Heart left ventricle (tissue), 16 donors: ENCODE measurements around the gene BTBD19. TPM values are rescaled to one million over a fixed set of nuclear protein-coding genes. Genes with fewer than 3 reads are reported as not detected.

Experiments
- ATAC-seq, 4 donors: fragments of 200-7000 bp; cut with Tn5 transposase; one replicate each; pipeline ENCODE4 v1.9.1; 2020 to 2022; ENCODE audit warnings: moderate library complexity in 4 of 4, mild to moderate bottlenecking in 3 of 4, moderate number of reproducible peaks in 1 of 4
- DNase-seq, 5 donors: peaks; one replicate each; pipeline ENCODE4 v3.0.0-alpha.2; 2020
- H3K27ac ChIP-seq, 12 donors: fragments of 200-600 bp; sonication (generic) in 4 of 12; one replicate each; pipeline versions ENCODE4 v1.5.0 to v1.8.0; 2016 to 2022; ENCODE audit warnings: mild to moderate bottlenecking in 2 of 12
- H3K27me3 ChIP-seq, 9 donors: fragments of 200-600 bp; sonication (generic) in 2 of 9; one replicate each; pipeline versions ENCODE4 v1.5.1 to v1.8.0; 2016 to 2022; ENCODE audit warnings: mild to moderate bottlenecking in 3 of 9
- H3K36me3 ChIP-seq, 9 donors: fragments of 200-600 bp; sonication (generic) in 2 of 9; one replicate each; pipeline versions ENCODE4 v1.5.0 to v1.8.0; 2018 to 2022; ENCODE audit warnings: mild to moderate bottlenecking in 2 of 9
- H3K4me1 ChIP-seq, 12 donors: fragments of 200-600 bp; sonication (generic) in 4 of 12; one replicate each; pipeline versions ENCODE4 v1.5.0 to v1.8.0; 2016 to 2022; ENCODE audit warnings: mild to moderate bottlenecking in 3 of 12
- H3K4me3 ChIP-seq, 12 donors: fragments of 200-600 bp; sonication (generic) in 4 of 12; one replicate each; pipeline versions ENCODE4 v1.5.0 to v1.8.0; 2017 to 2022; ENCODE audit warnings: mild to moderate bottlenecking in 9 of 12, moderate library complexity in 4 of 12
- H3K9me3 ChIP-seq, 12 donors: fragments of 200-600 bp; sonication (generic) in 4 of 12; one replicate each; pipeline versions ENCODE4 v1.5.0 to v1.8.0; 2016 to 2022; ENCODE audit warnings: mild to moderate bottlenecking in 1 of 12
- CTCF ChIP-seq, 12 donors: fragments of 200-600 bp; sonication (generic) in 4 of 12; IDR thresholded peaks; one replicate each; pipeline versions ENCODE4 v1.5.0 to v1.8.0; 2018 to 2022; ENCODE audit warnings: antibody characterized with exemption in 12 of 12, mild to moderate bottlenecking in 5 of 12
- POLR2A ChIP-seq, 2 donors: fragments of 450-650 bp; IDR thresholded peaks; one replicate each; pipeline ENCODE4 v1.6.1; 2017; ENCODE audit warnings: antibody characterized with exemption in 2 of 2, mild to moderate bottlenecking in 2 of 2, moderate library complexity in 2 of 2
- WGBS, 4 donors: extraction: QIAGEN DNeasy Blood & Tissue Kit in 2 of 4; methylation state at CpG; one replicate each; pipeline versions ENCODE4 v1.1.5 to v1.1.7; 2013 to 2018; 5-methylcytosine and 5-hydroxymethylcytosine counted together
- intact Hi-C, 10 donors: fragments of 100-400 bp; cut with DNase I; formaldehyde crosslinking; loops; one replicate each; pipeline versions ENCODE4 v1.11.1 to v1.14.2; 2022
- polyA plus RNA-seq, 2 donors: library from polyadenylated mRNA; stranded (reverse); fragments of 200-250 nt; gene quantifications; one replicate each; pipeline ENCODE4 v1.2.3, GENCODE V29; 2013
- total RNA-seq, 9 donors: library from RNA; depleted of rRNA in 2 of 9; stranded (reverse); fragments of >200 nt in 2 of 9; fragmentation: NEBNext Ultra II Directional in 3 of 9; extraction: Animal tissue kit (Norgen Biotek cat#: 25700) in 3 of 9; gene quantifications; one replicate each; pipeline versions ENCODE4 v1.1.0 to v1.2.4, GENCODE V29; 2016 to 2023
- donor health status: ischemic (EF 13 %, LVEDD 7.1; RV severe dilation, severe dysfunction).
- donor health status: healthy with polysubstance abuse.
- donor health status: DM: no; HTN: yes; CAD: no.
- donor health status: DM: no; HTN: no; CAD: no.
- donor health status: ischemic (EF 25% LVEDD 6.9; RV normal size, moderate dysfunction).
- donor health status: ischemic (EF 25% LVEDD 5.7; RV mildly dilated, moderate dysfunction).
- donor health status: healthy.
- donor health status: DM: yes; HTN: yes; CAD: no.
- donor health status: ischemic (EF 35%, LVEDD 5.7; RV mildly dilated, moderate dysfunction).
- donor health status: nonischemic (EF 11% LVEDD 7.7; RV severe dilation, severe dysfunction).
- donor health status: DM: yes; HTN: yes; CAD: no.
- donor health status: PGD.
- donor health status: ischemic (EF 29% LVEDD 5.4; RV normal size, mild dysfunction).
- donor health status: nonischemic (EF 23%, LVEDD 6.1; RV moderate dilation, normal function).

The BTBD19 gene
- total and polyA plus RNA-seq, 11 donors: 0.56 to 7.4 (median 2.8) TPM

GRCh38 chr1:44860331-44860730 lies 52.0 kb downstream of the BTBD19 start:
- TF ChIP-seq POLR2A (IDR thresholded peaks at IDR 0.05) (no peak), CTCF (IDR thresholded peaks at IDR 0.05) (no peak)
- intact Hi-C loops: no loop called here
- no peak overlapping the region for H3K4me3 ChIP-seq
- peak overlapping the region in 3 of 12 donors; percentile 45 to 65 (median 46) for H3K27ac ChIP-seq
- ATAC-seq: no peak
- no peak for DNase-seq
- H3K27me3 ChIP-seq: no peaks in the 10 kb centered on the region
- no peaks in the 10 kb centered on the region for H3K9me3 ChIP-seq
- WGBS, 4 donors: 57 to 88% (median 85%) methylated on average over 1 of the region's 1 CpG
- H3K4me1 ChIP-seq: peaks cover 0 to 33% (median 11%) of the 10 kb centered on the region in 12 donors
- peaks cover 0 to 47% (median 12%) of the 10 kb centered on the region in 9 donors for H3K36me3 ChIP-seq

- intact Hi-C loops: no loop called here
- peaks cover 0 to 33% (median 11%) of the 10 kb centered on the region in 12 donors for H3K4me1 ChIP-seq
- ATAC-seq (no peak), DNase-seq (no peak)
- TF ChIP-seq POLR2A (IDR thresholded peaks at IDR 0.05) (no peak), CTCF (IDR thresholded peaks at IDR 0.05) (no peak)
- peak overlapping the region in 5 of 12 donors; percentile 23 to 65 (median 45) for H3K27ac ChIP-seq
- 20 to 56% (median 36%) methylated on average over 1 of the region's 1 CpG for WGBS, 4 donors
- no peaks in the 10 kb centered on the region for H3K27me3 ChIP-seq
- peaks cover 0 to 41% (median 12%) of the 10 kb centered on the region in 9 donors for H3K36me3 ChIP-seq
- H3K9me3 ChIP-seq: no peaks in the 10 kb centered on the region
- H3K4me3 ChIP-seq: no peak overlapping the region
Observed at GRCh38 chr1:44860891-44861425, 52.6 kb downstream of the BTBD19 start.

GRCh38 chr1:44862829-44863401 lies 54.6 kb downstream of the BTBD19 start:
- no peaks in the 10 kb centered on the region for H3K27me3 ChIP-seq
- no peak for ATAC-seq
- intact Hi-C loops: no loop called here

More at GRCh38 chr1:44862829-44863401, 54.6 kb downstream of the BTBD19 start:
- H3K27ac ChIP-seq: no peak overlapping the region
- no peak overlapping the region for H3K4me3 ChIP-seq
- no peak for DNase-seq
- peaks cover 0 to 33% (median 11%) of the 10 kb centered on the region in 12 donors for H3K4me1 ChIP-seq
- H3K36me3 ChIP-seq: peaks cover 0 to 34% (median 13%) of the 10 kb centered on the region in 9 donors
- no peak for TF ChIP-seq POLR2A (IDR thresholded peaks at IDR 0.05)
- no peak for TF ChIP-seq CTCF (IDR thresholded peaks at IDR 0.05)
- 83 to 95% (median 89%) methylated on average over 5 of the region's 5 CpGs for WGBS, 4 donors
- no peaks in the 10 kb centered on the region for H3K9me3 ChIP-seq

Other genes with a start within 250 kb of the BTBD19 start
- 10 to 100 TPM in 6 of 9 donors, 1 to 10 TPM in 3; 8.5 to 18.1 (median 12.5) TPM for gene TMEM53, start 134.0 kb upstream of the BTBD19 start, total RNA-seq
- gene TMEM53, start 134.0 kb upstream of the BTBD19 start, polyA plus RNA-seq: 10 to 100 TPM in 1 of 2 donors, 1 to 10 TPM in 1; 8.6 to 20.0 TPM
- gene ARMH1, start 133.8 kb upstream of the BTBD19 start, total RNA-seq: 1 to 10 TPM in 2 of 9 donors, under 1 TPM in 4, not detected in 3; 0.33 to 9.9 (median 0.64) TPM
- gene ARMH1, start 133.8 kb upstream of the BTBD19 start, polyA plus RNA-seq: under 1 TPM; 0.62 to 0.88 TPM
- gene RNU5D-1, start 77.4 kb upstream of the BTBD19 start, total RNA-seq: not detected
- not detected for gene RNU5D-1, start 77.4 kb upstream of the BTBD19 start, polyA plus RNA-seq
- 1 to 10 TPM in 5 of 9 donors, under 1 TPM in 4; 0.25 to 7.0 (median 1.2) TPM for gene KIF2C, start 68.7 kb upstream of the BTBD19 start, total RNA-seq
- gene KIF2C, start 68.7 kb upstream of the BTBD19 start, polyA plus RNA-seq: under 1 TPM; 0.34 to 0.68 TPM
- 1,000 to 10,000 TPM in 3 of 9 donors, 100 to 1,000 TPM in 6; 576 to 1,019 (median 853) TPM for gene RPS8, start 33.0 kb upstream of the BTBD19 start, total RNA-seq
- 1,000 to 10,000 TPM; 1,199 to 1,848 TPM for gene RPS8, start 33.0 kb upstream of the BTBD19 start, polyA plus RNA-seq
- gene BEST4, start 20.4 kb upstream of the BTBD19 start, total RNA-seq: under 1 TPM in 3 of 9 donors, not detected in 6; 0.09 to 0.32 (median 0.23) TPM
- gene BEST4, start 20.4 kb upstream of the BTBD19 start, polyA plus RNA-seq: under 1 TPM; 0.06 to 0.11 TPM
- 10 to 100 TPM in 2 of 9 donors, 1 to 10 TPM in 7; 4.5 to 17.9 (median 6.6) TPM for gene PLK3, start 8.1 kb upstream of the BTBD19 start, total RNA-seq
- 1 to 10 TPM; 5.8 to 6.9 TPM for gene PLK3, start 8.1 kb upstream of the BTBD19 start, polyA plus RNA-seq
- 1 to 10 TPM in 3 of 9 donors, under 1 TPM in 5, not detected in 1; 0.54 to 1.0 (median 0.82) TPM for gene DYNLT4, start 1.2 kb upstream of the BTBD19 start, total RNA-seq
- gene DYNLT4, start 1.2 kb upstream of the BTBD19 start, polyA plus RNA-seq: 1 to 10 TPM in 1 of 2 donors, under 1 TPM in 1; 0.36 to 1.7 TPM
- gene PTCH2, start 34.7 kb downstream of the BTBD19 start, total RNA-seq: under 1 TPM in 8 of 9 donors, not detected in 1; 0.21 to 0.85 (median 0.41) TPM
- gene PTCH2, start 34.7 kb downstream of the BTBD19 start, polyA plus RNA-seq: under 1 TPM; 0.19 to 0.27 TPM
- 10 to 100 TPM; 27.5 to 48.8 (median 37.7) TPM for gene EIF2B3, start 178.1 kb downstream of the BTBD19 start, total RNA-seq
- 10 to 100 TPM; 33.3 to 50.6 TPM for gene EIF2B3, start 178.1 kb downstream of the BTBD19 start, polyA plus RNA-seq
- gene HECTD3, start 202.8 kb downstream of the BTBD19 start, total RNA-seq: 10 to 100 TPM; 17.6 to 34.3 (median 22.8) TPM
- 10 to 100 TPM; 18.9 to 30.1 TPM for gene HECTD3, start 202.8 kb downstream of the BTBD19 start, polyA plus RNA-seq
- 10 to 100 TPM; 58.2 to 95.8 (median 78.4) TPM for gene UROD, start 203.7 kb downstream of the BTBD19 start, total RNA-seq
- gene UROD, start 203.7 kb downstream of the BTBD19 start, polyA plus RNA-seq: 10 to 100 TPM; 80.6 to 89.3 TPM